ENCODE data around the gene RASSF6. TPM values are rescaled to one million over a fixed set of nuclear protein-coding genes. Genes with fewer than 3 reads are reported as not detected.
"Not testable (repeated sequence)": the region's sequence is repeated elsewhere in the genome, so short reads cannot be mapped to it uniquely, and the experiment has no call there.

Gene RASSF6
- total RNA-seq, 1 experiment from 2014 or later, result 0.15 TPM

- no peak overlapping the region for H3K4me3 Mint-ChIP-seq
- H3K27me3 Mint-ChIP-seq (ENCODE audit: low read depth), result no peaks in the 10 kb centered on the region
- CTCF ChIA-PET, result interaction anchor here (0.9 kb wide), 1 partner anchor 58 kb away, joined by 4 read pairs; no protein-coding TSS in a partner anchor
- DNase-seq (ENCODE audit: low spot score) (no peak), ATAC-seq (no peak)
- H3K27ac Mint-ChIP-seq, result no peak overlapping the region
- peaks cover 8% of the 10 kb centered on the region for H3K9me3 Mint-ChIP-seq
- TF ChIP-seq SMAD3 (CRISPR knock-in tag; IDR thresholded peaks at IDR 0.05; ENCODE audit: borderline replicate concordance) (no peak), ZNF138 (CRISPR knock-in tag; conservative IDR thresholded peaks at IDR 0.05) (no peak), ZBTB21 (CRISPR knock-in tag; IDR thresholded peaks at IDR 0.05; ENCODE audit: borderline replicate concordance) (no peak), MXD4 (CRISPR knock-in tag; IDR thresholded peaks at IDR 0.05; ENCODE audit: borderline replicate concordance) (no peak), IRF1 (CRISPR knock-in tag; IDR thresholded peaks at IDR 0.05) (no peak), ZNF425 (CRISPR knock-in tag; conservative IDR thresholded peaks at IDR 0.05) (no peak), AFF4 (CRISPR knock-in tag; IDR thresholded peaks at IDR 0.05; ENCODE audit: borderline replicate concordance) (no peak), KAT7 (CRISPR knock-in tag; IDR thresholded peaks at IDR 0.05; ENCODE audit: borderline replicate concordance) (no peak), USF1 (CRISPR knock-in tag; IDR thresholded peaks at IDR 0.05) (no peak), NFE2L1 (CRISPR knock-in tag; IDR thresholded peaks at IDR 0.05) (no peak), ESRRA (CRISPR knock-in tag; IDR thresholded peaks at IDR 0.05; ENCODE audit: borderline replicate concordance) (no peak), CBFB (CRISPR knock-in tag; IDR thresholded peaks at IDR 0.05; ENCODE audit: low read depth) (no peak)
- no peaks in the 10 kb centered on the region for H3K4me1 Mint-ChIP-seq
- POLR2A ChIA-PET, result no interaction called here
- no peaks in the 10 kb centered on the region for H3K36me3 Mint-ChIP-seq
These were observed 11.5 kb upstream of the RASSF6 start for GRCh38 chr4:73631565-73632226.

- POLR2A ChIA-PET; H3K9me3 Mint-ChIP-seq; H3K27me3 Mint-ChIP-seq (ENCODE audit: low read depth); H3K27ac Mint-ChIP-seq; H3K4me3 Mint-ChIP-seq; DNase-seq (ENCODE audit: low spot score); H3K36me3 Mint-ChIP-seq; ATAC-seq; H3K4me1 Mint-ChIP-seq; CTCF ChIA-PET: not testable (repeated sequence)
These were observed 8.6 kb upstream of the RASSF6 start for GRCh38 chr4:73628834-73629233.

- no peaks in the 10 kb centered on the region for H3K9me3 Mint-ChIP-seq
- ATAC-seq (no peak), DNase-seq (ENCODE audit: low spot score) (no peak)
- peaks cover 20% of the 10 kb centered on the region for H3K27me3 Mint-ChIP-seq (ENCODE audit: low read depth)
- POLR2A ChIA-PET, result no interaction called here
- H3K4me3 Mint-ChIP-seq, result no peak overlapping the region
- CTCF ChIA-PET, result no interaction called here
- H3K4me1 Mint-ChIP-seq, result peaks cover 12% of the 10 kb centered on the region
- H3K27ac Mint-ChIP-seq, result no peak overlapping the region
- no peaks in the 10 kb centered on the region for H3K36me3 Mint-ChIP-seq
- TF ChIP-seq ZNF138 (CRISPR knock-in tag; conservative IDR thresholded peaks at IDR 0.05), result no peak
- TF ChIP-seq NR1H2 (CRISPR knock-in tag; IDR thresholded peaks at IDR 0.05), result no peak
- TF ChIP-seq NFYB (CRISPR knock-in tag; conservative IDR thresholded peaks at IDR 0.05; ENCODE audit: low read depth), result no peak
- no peak for TF ChIP-seq ZNF671 (CRISPR knock-in tag; IDR thresholded peaks at IDR 0.05)
- no peak for TF ChIP-seq USF2 (CRISPR knock-in tag; IDR thresholded peaks at IDR 0.05)
- no peak for TF ChIP-seq ZNF425 (CRISPR knock-in tag; conservative IDR thresholded peaks at IDR 0.05)
- no peak for TF ChIP-seq ZBTB21 (CRISPR knock-in tag; IDR thresholded peaks at IDR 0.05; ENCODE audit: borderline replicate concordance)
- no peak for TF ChIP-seq MXD4 (CRISPR knock-in tag; IDR thresholded peaks at IDR 0.05; ENCODE audit: borderline replicate concordance)
- TF ChIP-seq ETV6 (CRISPR knock-in tag; IDR thresholded peaks at IDR 0.05), result no peak
These were observed 1.1 kb upstream of the RASSF6 start for GRCh38 chr4:73621357-73621756.

All from WTC11 (cell line).